ENCODE results near the gene LRFN5.
"Not testable (repeated sequence)": the region's sequence is repeated elsewhere in the genome, so short reads cannot be mapped to it uniquely, and the experiment has no call there.

LRFN5 gene

DNA sequence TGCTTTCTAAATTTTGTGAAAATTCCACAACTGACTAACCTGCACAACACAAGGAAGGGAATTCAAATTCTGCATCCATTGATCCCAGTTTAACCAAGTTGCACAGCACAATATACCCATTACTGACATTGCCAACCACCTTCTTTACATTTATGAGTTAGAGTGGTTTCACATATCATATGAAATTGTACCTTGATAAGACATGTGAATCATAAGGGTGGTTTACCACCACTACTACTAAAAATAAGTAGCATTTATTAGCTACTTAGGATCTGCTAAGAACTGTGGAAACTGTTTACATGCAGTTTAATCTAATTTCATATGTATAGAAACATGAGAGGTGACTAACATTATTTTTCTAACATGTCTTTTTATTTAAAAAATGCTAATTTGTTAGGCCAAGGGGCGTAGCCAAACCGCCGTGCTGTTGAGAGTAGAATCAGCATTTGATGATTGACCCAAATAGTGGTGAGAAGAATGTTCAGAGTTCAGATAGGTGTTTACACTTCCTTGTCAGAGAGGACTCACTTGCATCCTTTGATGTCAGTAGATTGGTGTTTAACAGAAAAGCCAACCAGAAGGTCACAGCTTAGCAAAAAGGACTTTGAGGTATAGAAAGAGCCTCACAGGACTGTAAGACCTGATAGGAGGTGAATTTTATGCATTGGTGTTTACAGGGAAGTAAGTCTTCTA lies 56.2 kb downstream of the LRFN5 start:
- TF ChIP-seq, protein P1, sequence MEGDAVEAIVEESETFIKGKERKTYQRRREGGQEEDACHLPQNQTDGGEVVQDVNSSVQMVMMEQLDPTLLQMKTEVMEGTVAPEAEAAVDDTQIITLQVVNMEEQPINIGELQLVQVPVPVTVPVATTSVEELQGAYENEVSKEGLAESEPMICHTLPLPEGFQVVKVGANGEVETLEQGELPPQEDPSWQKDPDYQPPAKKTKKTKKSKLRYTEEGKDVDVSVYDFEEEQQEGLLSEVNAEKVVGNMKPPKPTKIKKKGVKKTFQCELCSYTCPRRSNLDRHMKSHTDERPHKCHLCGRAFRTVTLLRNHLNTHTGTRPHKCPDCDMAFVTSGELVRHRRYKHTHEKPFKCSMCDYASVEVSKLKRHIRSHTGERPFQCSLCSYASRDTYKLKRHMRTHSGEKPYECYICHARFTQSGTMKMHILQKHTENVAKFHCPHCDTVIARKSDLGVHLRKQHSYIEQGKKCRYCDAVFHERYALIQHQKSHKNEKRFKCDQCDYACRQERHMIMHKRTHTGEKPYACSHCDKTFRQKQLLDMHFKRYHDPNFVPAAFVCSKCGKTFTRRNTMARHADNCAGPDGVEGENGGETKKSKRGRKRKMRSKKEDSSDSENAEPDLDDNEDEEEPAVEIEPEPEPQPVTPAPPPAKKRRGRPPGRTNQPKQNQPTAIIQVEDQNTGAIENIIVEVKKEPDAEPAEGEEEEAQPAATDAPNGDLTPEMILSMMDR (IDR thresholded peaks at IDR 0.05; ENCODE audit: low read length), result no peak
- TF ChIP-seq EZH2phosphoT487 (IDR thresholded peaks at IDR 0.05; ENCODE audit: low read length) (no peak), EZH2 (optimal IDR thresholded peaks at IDR 0.05; ENCODE audit: low read depth, low read length) (no peak)
- Histone ChIP-seq H3K36me3 (replicated peaks; ENCODE audit: insufficient read depth, low read length) (no peaks in the 10 kb centered on the region), H2AFZ (ENCODE audit: low read length) (no peak overlapping the region)

DNA sequence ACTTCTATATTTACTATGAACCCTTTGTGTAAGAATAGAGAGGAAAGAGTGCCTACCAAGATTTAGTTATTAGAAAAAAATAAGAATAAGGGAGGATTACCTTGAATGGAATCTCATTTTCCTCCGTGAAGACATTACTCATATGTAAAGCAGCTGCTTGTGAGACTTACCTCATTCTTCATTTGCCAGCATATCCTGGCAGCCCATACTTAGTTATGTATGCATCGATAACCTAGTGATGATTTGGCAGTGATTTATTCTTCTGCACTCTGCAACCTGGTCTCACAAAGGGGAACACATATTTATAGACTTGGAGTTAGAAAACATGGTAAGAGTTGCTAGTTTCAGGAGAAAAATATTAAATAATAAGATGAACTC lies 56.8 kb downstream of the LRFN5 start:
- no peaks in the 10 kb centered on the region for H3F3A ChIP-seq (ENCODE audit: insufficient read depth, low read length)
- H3K27me3 ChIP-seq (replicated peaks; ENCODE audit: insufficient read depth, low read length), result no peaks in the 10 kb centered on the region
- no peaks in the 10 kb centered on the region for H3K9me2 ChIP-seq (replicated peaks; ENCODE audit: insufficient read depth, low read length)
- H3K9me3 ChIP-seq (replicated peaks; ENCODE audit: insufficient read depth, low read length), result no peaks in the 10 kb centered on the region
- DNase-seq, result no peak
- H4K20me1 ChIP-seq (ENCODE audit: insufficient read depth, low read length), result no peaks in the 10 kb centered on the region
- no peak overlapping the region for H3K27ac ChIP-seq (ENCODE audit: low read length)
- H3K4me3 ChIP-seq (ENCODE audit: low read length), result no peak overlapping the region
- no peak for TF ChIP-seq EZH2phosphoT487 (IDR thresholded peaks at IDR 0.05; ENCODE audit: low read length)
- TF ChIP-seq, protein P1 (IDR thresholded peaks at IDR 0.05; ENCODE audit: low read length), result no peak
- no peak for TF ChIP-seq EZH2 (optimal IDR thresholded peaks at IDR 0.05; ENCODE audit: low read depth, low read length)
- H3K9ac ChIP-seq (ENCODE audit: low read length), result no peak overlapping the region
- H2AFZ ChIP-seq (ENCODE audit: low read length), result no peak overlapping the region
- H3K36me3 ChIP-seq (replicated peaks; ENCODE audit: insufficient read depth, low read length), result no peaks in the 10 kb centered on the region
- no peak overlapping the region for H3K4me2 ChIP-seq (ENCODE audit: low read depth, low read length)
- no peaks in the 10 kb centered on the region for H3K79me2 ChIP-seq (ENCODE audit: low read length)
- H3K4me1 ChIP-seq (ENCODE audit: low read length), result no peaks in the 10 kb centered on the region

More for the DNA sequence above, 56.2 kb downstream of the LRFN5 start:
- DNase-seq, result no peak
- no peaks in the 10 kb centered on the region for H3K79me2 ChIP-seq (ENCODE audit: low read length)
- H3F3A ChIP-seq (ENCODE audit: insufficient read depth, low read length), result no peaks in the 10 kb centered on the region
- no peaks in the 10 kb centered on the region for H4K20me1 ChIP-seq (ENCODE audit: insufficient read depth, low read length)
- no peak overlapping the region for H3K27ac ChIP-seq (ENCODE audit: low read length)
- H3K27me3 ChIP-seq (replicated peaks; ENCODE audit: insufficient read depth, low read length), result no peaks in the 10 kb centered on the region
- H3K4me3 ChIP-seq (ENCODE audit: low read length), result no peak overlapping the region
- no peak overlapping the region for H3K9ac ChIP-seq (ENCODE audit: low read length)
- H3K9me3 ChIP-seq (replicated peaks; ENCODE audit: insufficient read depth, low read length), result no peaks in the 10 kb centered on the region
- H3K4me2 ChIP-seq (ENCODE audit: low read depth, low read length), result no peak overlapping the region
- H3K4me1 ChIP-seq (ENCODE audit: low read length), result no peaks in the 10 kb centered on the region
- no peaks in the 10 kb centered on the region for H3K9me2 ChIP-seq (replicated peaks; ENCODE audit: insufficient read depth, low read length)

DNA sequence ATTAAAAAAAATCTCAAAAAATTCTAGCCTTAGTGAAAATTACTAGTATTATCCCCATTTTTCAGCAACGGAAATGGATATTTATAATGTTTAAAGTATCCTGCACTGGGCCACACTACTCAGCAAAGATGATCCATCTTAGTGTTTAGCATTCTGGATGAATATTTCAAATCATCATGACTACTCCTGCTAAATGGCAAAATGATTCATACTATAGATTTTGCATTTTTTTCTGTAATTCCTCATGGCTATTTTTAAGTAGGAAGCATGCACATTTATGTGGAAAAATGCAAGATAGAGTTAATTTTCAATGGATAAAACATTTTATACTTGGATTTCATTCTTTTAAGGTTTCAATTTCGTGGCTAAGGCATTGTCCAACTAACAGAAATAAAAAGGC lies 59.6 kb downstream of the LRFN5 start:
- H3K4me1 ChIP-seq (ENCODE audit: low read length), result no peaks in the 10 kb centered on the region
- H3K9ac ChIP-seq (ENCODE audit: low read length), result no peak overlapping the region
- H3K27me3 ChIP-seq (replicated peaks; ENCODE audit: insufficient read depth, low read length), result no peaks in the 10 kb centered on the region
- H4K20me1 ChIP-seq (ENCODE audit: insufficient read depth, low read length), result no peaks in the 10 kb centered on the region
- H3K9me3 ChIP-seq (replicated peaks; ENCODE audit: insufficient read depth, low read length), result no peaks in the 10 kb centered on the region
- H3K27ac ChIP-seq (ENCODE audit: low read length), result no peak overlapping the region
- DNase-seq, result no peak
- H3F3A ChIP-seq (ENCODE audit: insufficient read depth, low read length), result no peaks in the 10 kb centered on the region
- no peaks in the 10 kb centered on the region for H3K36me3 ChIP-seq (replicated peaks; ENCODE audit: insufficient read depth, low read length)
- H2AFZ ChIP-seq (ENCODE audit: low read length), result no peak overlapping the region
- H3K4me2 ChIP-seq (ENCODE audit: low read depth, low read length), result no peak overlapping the region
- H3K9me2 ChIP-seq (replicated peaks; ENCODE audit: insufficient read depth, low read length), result no peaks in the 10 kb centered on the region
- H3K79me2 ChIP-seq (ENCODE audit: low read length), result no peaks in the 10 kb centered on the region
- H3K4me3 ChIP-seq (ENCODE audit: low read length), result no peak overlapping the region
- no peak for TF ChIP-seq EZH2 (optimal IDR thresholded peaks at IDR 0.05; ENCODE audit: low read depth, low read length)

DNA sequence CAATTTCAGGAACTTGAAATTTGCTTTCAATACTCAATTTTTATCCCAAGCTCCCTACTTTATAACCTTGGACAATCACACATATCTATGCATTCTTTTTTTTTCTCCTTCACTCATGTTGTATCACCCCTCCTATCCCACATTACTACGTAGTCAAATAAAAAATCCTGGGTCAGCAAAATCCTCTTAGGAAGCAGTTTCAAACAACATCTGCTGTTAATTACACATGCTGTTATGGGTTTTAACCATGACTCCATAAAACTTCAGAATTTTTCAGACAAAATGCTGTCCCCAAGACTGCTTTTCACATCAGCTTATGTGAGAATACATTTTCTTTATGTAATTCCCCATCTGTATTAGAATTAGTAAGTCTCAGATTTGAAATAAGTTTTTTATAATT lies 61.7 kb downstream of the LRFN5 start:
- no peaks in the 10 kb centered on the region for H3K9me3 ChIP-seq (replicated peaks; ENCODE audit: insufficient read depth, low read length)
- H3K9ac ChIP-seq (ENCODE audit: low read length), result no peak overlapping the region
- H3K36me3 ChIP-seq (replicated peaks; ENCODE audit: insufficient read depth, low read length), result no peaks in the 10 kb centered on the region
- H4K20me1 ChIP-seq (ENCODE audit: insufficient read depth, low read length), result no peaks in the 10 kb centered on the region
- H3K27ac ChIP-seq (ENCODE audit: low read length), result no peak overlapping the region
- H3F3A ChIP-seq (ENCODE audit: insufficient read depth, low read length), result no peaks in the 10 kb centered on the region
- H3K9me2 ChIP-seq (replicated peaks; ENCODE audit: insufficient read depth, low read length), result no peaks in the 10 kb centered on the region
- no peak for DNase-seq
- H3K4me1 ChIP-seq (ENCODE audit: low read length), result no peaks in the 10 kb centered on the region
- no peaks in the 10 kb centered on the region for H3K79me2 ChIP-seq (ENCODE audit: low read length)
- no peak for TF ChIP-seq EZH2phosphoT487 (IDR thresholded peaks at IDR 0.05; ENCODE audit: low read length)
- TF ChIP-seq, protein P1 (IDR thresholded peaks at IDR 0.05; ENCODE audit: low read length), result no peak
- no peak for TF ChIP-seq EZH2 (optimal IDR thresholded peaks at IDR 0.05; ENCODE audit: low read depth, low read length)
- H3K27me3 ChIP-seq (replicated peaks; ENCODE audit: insufficient read depth, low read length), result no peaks in the 10 kb centered on the region
- H3K4me2 ChIP-seq (ENCODE audit: low read depth, low read length), result no peak overlapping the region
- no peak overlapping the region for H3K4me3 ChIP-seq (ENCODE audit: low read length)
- no peak overlapping the region for H2AFZ ChIP-seq (ENCODE audit: low read length)

DNA sequence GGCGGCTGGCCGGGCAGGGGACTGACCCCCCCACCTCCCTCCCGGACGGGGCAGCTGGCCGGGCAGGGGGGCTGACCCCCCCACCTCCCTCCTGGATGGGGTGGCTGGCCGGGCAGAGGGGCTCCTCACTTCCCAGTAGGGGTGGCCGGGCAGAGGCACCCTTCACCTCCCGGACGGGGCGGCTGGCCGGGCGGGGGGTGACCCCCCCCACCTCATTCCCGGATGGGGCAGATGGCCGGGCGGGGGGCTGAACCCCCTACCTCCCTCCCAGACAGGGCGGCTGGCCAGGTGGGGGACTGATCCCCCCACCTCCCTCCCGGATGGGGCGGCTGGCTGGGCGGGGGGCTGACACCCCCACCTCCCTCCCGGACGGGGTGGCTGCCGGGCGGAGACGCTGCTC lies 66.9 kb downstream of the LRFN5 start:
- not testable (repeated sequence) for H4K20me1 ChIP-seq (ENCODE audit: insufficient read depth, low read length); DNase-seq; H3K4me2 ChIP-seq (ENCODE audit: low read depth, low read length); H3K4me3 ChIP-seq (ENCODE audit: low read length); H2AFZ ChIP-seq (ENCODE audit: low read length); H3K36me3 ChIP-seq (replicated peaks; ENCODE audit: insufficient read depth, low read length); H3K27ac ChIP-seq (ENCODE audit: low read length); H3K79me2 ChIP-seq (ENCODE audit: low read length); H3K27me3 ChIP-seq (replicated peaks; ENCODE audit: insufficient read depth, low read length); H3F3A ChIP-seq (ENCODE audit: insufficient read depth, low read length); H3K9me3 ChIP-seq (replicated peaks; ENCODE audit: insufficient read depth, low read length); H3K4me1 ChIP-seq (ENCODE audit: low read length); H3K9ac ChIP-seq (ENCODE audit: low read length); H3K9me2 ChIP-seq (replicated peaks; ENCODE audit: insufficient read depth, low read length)

All from MM.1S (cell line).